Activated naive CD8-positive, alpha-beta T cell treated with anti-CD3 and anti-CD28 coated beads, Interleukin-2, amount 10 ng/mL, durations not matched to agents 7 days and 5 days (primary cell): ENCODE results near the gene PPP2R5D. TPM values are rescaled to one million over a fixed set of nuclear protein-coding genes. Genes with fewer than 3 reads are reported as not detected.
A peak's percentile ranks its signal among the peaks of the same experiment; 100 is the strongest.

Experiments used
- ATAC-seq: fragments of 150-1000 bp; cut with Tn5 transposase; one replicate; pipeline ENCODE4 v1.10.0; 2021; ENCODE audit warnings: low read depth, moderate library complexity
- POLR2A ChIA-PET: fragments of 350-600 bp; sonication (Branson Sonifier 250); formaldehyde crosslinking; loops from one replicate; lab custom pipeline; 2021; ENCODE audit warnings: antibody characterized with exemption; lab: Charles Lee
- DNase-seq: peaks from one replicate; pipeline ENCODE4 v3.0.0; 2021
- H3K27ac Mint-ChIP-seq: one replicate; pipeline ENCODE4 v1.8.0; 2022; ENCODE audit warnings: mild to moderate bottlenecking, mixed read lengths
- H3K27me3 Mint-ChIP-seq: one replicate; pipeline ENCODE4 v1.8.0; 2022; ENCODE audit warnings: mild to moderate bottlenecking, moderate library complexity, mixed read lengths
- H3K36me3 Mint-ChIP-seq: one replicate; pipeline ENCODE4 v1.8.0; 2021; ENCODE audit warnings: mild to moderate bottlenecking, mixed read lengths
- H3K4me1 Mint-ChIP-seq: one replicate; pipeline ENCODE4 v1.8.0; 2021; ENCODE audit warnings: mixed read lengths
- H3K4me3 Mint-ChIP-seq: one replicate; pipeline ENCODE4 v1.8.0; 2022; ENCODE audit warnings: mild to moderate bottlenecking, moderate library complexity, mixed read lengths
- H3K9me3 Mint-ChIP-seq: one replicate; pipeline ENCODE4 v1.8.0; 2021; ENCODE audit warnings: mixed read lengths
- total RNA-seq, 2 experiments: library from RNA; stranded (reverse); gene quantifications; one replicate each; pipeline ENCODE4 v1.2.3, GENCODE V29; 2021

Gene PPP2R5D
- total RNA-seq, 2 experiments from 2014 or later: 54.7 to 58.8 TPM

- peaks cover 2% of the 10 kb centered on the region for H3K4me1 Mint-ChIP-seq
- no peaks in the 10 kb centered on the region for H3K27me3 Mint-ChIP-seq
- H3K36me3 Mint-ChIP-seq: peaks cover 6% of the 10 kb centered on the region
- H3K27ac Mint-ChIP-seq: no peak overlapping the region
- no peak for ATAC-seq
- H3K4me3 Mint-ChIP-seq: no peak overlapping the region
- DNase-seq: no peak
- H3K9me3 Mint-ChIP-seq: no peaks in the 10 kb centered on the region
- POLR2A ChIA-PET: no interaction called here
Measured at GRCh38 chr6:42968783-42969182, 15.6 kb upstream of the PPP2R5D start.

- POLR2A ChIA-PET: interaction anchor here (0.9 to 2.7 kb wide), 2 partner anchors 10 to 15 kb away, joined by 3 to 11 read pairs; partner anchors contain the start of genes PEX6 and PPP2R5D
- Mint-ChIP-seq H3K9me3 (no peaks in the 10 kb centered on the region), H3K4me3 (no peak overlapping the region), H3K27ac (no peak overlapping the region), H3K4me1 (peaks cover 2% of the 10 kb centered on the region), H3K27me3 (no peaks in the 10 kb centered on the region), H3K36me3 (peaks cover 9% of the 10 kb centered on the region)
- ATAC-seq (no peak), DNase-seq (no peak)
Measured at GRCh38 chr6:42969431-42969830, 14.9 kb upstream of the PPP2R5D start.

- Mint-ChIP-seq H3K4me3 (no peak overlapping the region), H3K27me3 (no peaks in the 10 kb centered on the region), H3K27ac (no peak overlapping the region), H3K4me1 (peaks cover 2% of the 10 kb centered on the region), H3K36me3 (peaks cover 6% of the 10 kb centered on the region), H3K9me3 (no peaks in the 10 kb centered on the region)
- no peak for DNase-seq
- POLR2A ChIA-PET: interaction anchor here (0.9 to 2.7 kb wide), 2 partner anchors 9 to 14 kb away, joined by 3 to 11 read pairs; partner anchors contain the start of genes PEX6 and PPP2R5D
- ATAC-seq: no peak
Measured at GRCh38 chr6:42969934-42970333, 14.4 kb upstream of the PPP2R5D start.

GRCh38 chr6:42970871-42971612 lies 13.3 kb upstream of the PPP2R5D start:
- Mint-ChIP-seq H3K27me3 (no peaks in the 10 kb centered on the region), H3K27ac (no peak overlapping the region), H3K4me1 (peaks cover 4% of the 10 kb centered on the region), H3K9me3 (no peaks in the 10 kb centered on the region), H3K36me3 (peaks cover 8% of the 10 kb centered on the region), H3K4me3 (no peak overlapping the region)
- no peak for DNase-seq
- POLR2A ChIA-PET: interaction anchor here (0.5 to 2.7 kb wide), 8 partner anchors 8 to 223 kb away, joined by 3 to 11 read pairs (median 3); partner anchors contain the start of genes CNPY3, KLHDC3, MEA1 and PEX6
- no peak for ATAC-seq

- Mint-ChIP-seq H3K9me3 (no peaks in the 10 kb centered on the region), H3K4me3 (no peak overlapping the region), H3K4me1 (peaks cover 8% of the 10 kb centered on the region), H3K36me3 (peaks cover 13% of the 10 kb centered on the region), H3K27me3 (no peaks in the 10 kb centered on the region), H3K27ac (no peak overlapping the region)
- DNase-seq (no peak), ATAC-seq (no peak)
- POLR2A ChIA-PET: interaction anchor here (0.8 to 2.7 kb wide), 4 partner anchors 8 to 49 kb away, joined by 3 to 11 read pairs (median 4); partner anchors contain the start of genes CNPY3, PEX6 and RRP36
Measured at GRCh38 chr6:42971746-42972327, 12.5 kb upstream of the PPP2R5D start.

- H3K27ac Mint-ChIP-seq: no peak overlapping the region
- H3K4me1 Mint-ChIP-seq: peaks cover 17% of the 10 kb centered on the region
- H3K9me3 Mint-ChIP-seq: no peaks in the 10 kb centered on the region
- ATAC-seq (no peak), DNase-seq (no peak)
- POLR2A ChIA-PET: interaction anchor here (0.7 to 1.2 kb wide), 3 partner anchors 10 to 48 kb away, joined by 3 to 4 read pairs (median 4); partner anchors contain the start of genes PPP2R5D and RRP36
- H3K27me3 Mint-ChIP-seq: no peaks in the 10 kb centered on the region
- H3K36me3 Mint-ChIP-seq: peaks cover 17% of the 10 kb centered on the region
- no peak overlapping the region for H3K4me3 Mint-ChIP-seq
Measured at GRCh38 chr6:42973926-42974325, 10.4 kb upstream of the PPP2R5D start.

GRCh38 chr6:42974919-42975505 lies 9.4 kb upstream of the PPP2R5D start:
- Mint-ChIP-seq H3K27me3 (no peaks in the 10 kb centered on the region), H3K27ac (no peak overlapping the region), H3K4me3 (no peak overlapping the region), H3K4me1 (peaks cover 27% of the 10 kb centered on the region), H3K9me3 (no peaks in the 10 kb centered on the region), H3K36me3 (peaks cover 17% of the 10 kb centered on the region)
- no peak for ATAC-seq
- POLR2A ChIA-PET: interaction anchor here (0.6 to 0.9 kb wide), 3 partner anchors 8 to 51 kb away, joined by 3 to 4 read pairs (median 3); partner anchors contain the start of gene PPP2R5D
- no peak for DNase-seq

GRCh38 chr6:42978487-42978838 lies 5.9 kb upstream of the PPP2R5D start:
- DNase-seq (no peak), ATAC-seq (no peak)
- peaks cover 17% of the 10 kb centered on the region for H3K36me3 Mint-ChIP-seq
- H3K9me3 Mint-ChIP-seq: no peaks in the 10 kb centered on the region
- peaks cover 30% of the 10 kb centered on the region for H3K4me1 Mint-ChIP-seq
- POLR2A ChIA-PET: interaction anchor here (0.8 to 3.4 kb wide), 23 partner anchors 8 to 232 kb away, joined by 3 to 66 read pairs (median 6); partner anchors contain the start of genes BICRAL, CNPY3, CUL9 and KLC4
- H3K4me3 Mint-ChIP-seq: peak overlapping the region; percentile 89
- peak overlapping the region; percentile 87 for H3K27ac Mint-ChIP-seq
- H3K27me3 Mint-ChIP-seq: no peaks in the 10 kb centered on the region

- DNase-seq: peak; percentile 93
- POLR2A ChIA-PET: interaction anchor here (0.6 to 3.4 kb wide), 30 partner anchors 9 to 233 kb away, joined by 3 to 66 read pairs (median 5); partner anchors contain the start of genes BICRAL, CNPY3, CUL7 and CUL9
- Mint-ChIP-seq H3K4me1 (peaks cover 34% of the 10 kb centered on the region), H3K27me3 (no peaks in the 10 kb centered on the region), H3K9me3 (no peaks in the 10 kb centered on the region), H3K4me3 (peak within 1 kb of the TSS; percentile 89), H3K27ac (peak within 1 kb of the TSS; percentile 98), H3K36me3 (peaks cover 12% of the 10 kb centered on the region)
- peak; percentile 94 for ATAC-seq
Measured at GRCh38 chr6:42978839-42979522, 5.4 kb upstream of the PPP2R5D start, which contains the start of gene PEX6. TSS of gene PEX6 (minus strand) at chr6:42979181. CDS start at chr6:42979150, 31 bp downstream.

GRCh38 chr6:42979523-42980177 lies 4.7 kb upstream of the PPP2R5D start:
- H3K27ac Mint-ChIP-seq: peak overlapping the region; percentile 98
- POLR2A ChIA-PET: interaction anchor here (0.6 to 3.4 kb wide), 28 partner anchors 8 to 234 kb away, joined by 3 to 66 read pairs (median 6); partner anchors contain the start of genes BICRAL, CNPY3, CUL7 and CUL9
- H3K4me3 Mint-ChIP-seq: peak overlapping the region; percentile 89
- peak; percentile 2 for ATAC-seq
- H3K4me1 Mint-ChIP-seq: peaks cover 35% of the 10 kb centered on the region
- no peak for DNase-seq
- no peaks in the 10 kb centered on the region for H3K9me3 Mint-ChIP-seq
- H3K36me3 Mint-ChIP-seq: peaks cover 11% of the 10 kb centered on the region
- H3K27me3 Mint-ChIP-seq: no peaks in the 10 kb centered on the region

- Mint-ChIP-seq H3K36me3 (peaks cover 7% of the 10 kb centered on the region), H3K4me3 (no peak overlapping the region), H3K4me1 (peaks cover 47% of the 10 kb centered on the region), H3K27ac (peak overlapping the region; percentile 31), H3K9me3 (no peaks in the 10 kb centered on the region), H3K27me3 (no peaks in the 10 kb centered on the region)
- ATAC-seq (no peak), DNase-seq (no peak)
- POLR2A ChIA-PET: no interaction called here
Measured at GRCh38 chr6:42981836-42982235, 2.5 kb upstream of the PPP2R5D start.

- no peak for ATAC-seq
- peak overlapping the region; percentile 92 for H3K27ac Mint-ChIP-seq
- DNase-seq: peak; percentile 43
- POLR2A ChIA-PET: interaction anchor here (0.9 to 3.7 kb wide), 15 partner anchors 15 to 421 kb away, joined by 3 to 44 read pairs (median 5); partner anchors contain the start of genes CNPY3, CUL7, KLC4 and KLHDC3
- H3K9me3 Mint-ChIP-seq: no peaks in the 10 kb centered on the region
- H3K27me3 Mint-ChIP-seq: no peaks in the 10 kb centered on the region
- peaks cover 45% of the 10 kb centered on the region for H3K4me1 Mint-ChIP-seq
- H3K36me3 Mint-ChIP-seq: peaks cover 13% of the 10 kb centered on the region
- H3K4me3 Mint-ChIP-seq: peak overlapping the region; percentile 99
Measured at GRCh38 chr6:42984924-42985475, 630 bp downstream of the PPP2R5D start.
